GM21529 (cell line): ENCODE results near the gene FCGR2B.
A peak's percentile ranks its signal among the peaks of the same experiment; 100 is the strongest.
"Not testable (repeated sequence)": the region's sequence is repeated elsewhere in the genome, so short reads cannot be mapped to it uniquely, and the experiment has no call there.

Source experiments
- ATAC-seq: cut with Tn5 transposase; IDR thresholded peaks from one replicate; pipeline ENCODE4 v1.9.1; 2021; ENCODE audit not compliant: unreplicated experiment

The FCGR2B gene

GRCh38 chr1:161647507-161648360, 15.2 kb upstream of the FCGR2B start:
- not testable (repeated sequence) for ATAC-seq

GRCh38 chr1:161653541-161653940, 9.4 kb upstream of the FCGR2B start:
- not testable (repeated sequence) for ATAC-seq

GRCh38 chr1:161653971-161654370, 9.0 kb upstream of the FCGR2B start:
- ATAC-seq = not testable (repeated sequence)

GRCh38 chr1:161658524-161658923, 4.4 kb upstream of the FCGR2B start:
- ATAC-seq = not testable (repeated sequence)

GRCh38 chr1:161661660-161662311, 1.2 kb upstream of the FCGR2B start:
- not testable (repeated sequence) for ATAC-seq

- ATAC-seq = peak; percentile 20
Observed at GRCh38 chr1:161663569-161663968, 626 bp downstream of the FCGR2B start.

- ATAC-seq = not testable (repeated sequence)
Observed at GRCh38 chr1:161664689-161665088, 1.7 kb downstream of the FCGR2B start.

- not testable (repeated sequence) for ATAC-seq
Observed at GRCh38 chr1:161671045-161672020, 8.4 kb downstream of the FCGR2B start.

- ATAC-seq = not testable (repeated sequence)
Observed at GRCh38 chr1:161673437-161673836, 10.5 kb downstream of the FCGR2B start.

GRCh38 chr1:161674447-161674846, 11.5 kb downstream of the FCGR2B start:
- not testable (repeated sequence) for ATAC-seq

GRCh38 chr1:161674908-161675307, 12.0 kb downstream of the FCGR2B start:
- not testable (repeated sequence) for ATAC-seq

GRCh38 chr1:161676441-161676840, 13.5 kb downstream of the FCGR2B start:
- no peak for ATAC-seq

GRCh38 chr1:161676958-161677689, 14.2 kb downstream of the FCGR2B start:
- ATAC-seq = no peak

- ATAC-seq = no peak
Observed at GRCh38 chr1:161678500-161678899, 15.6 kb downstream of the FCGR2B start.

GRCh38 chr1:161681879-161682278, 18.9 kb downstream of the FCGR2B start:
- no peak for ATAC-seq

- no peak for ATAC-seq
Observed at GRCh38 chr1:161688946-161689345, 26.0 kb downstream of the FCGR2B start.

GRCh38 chr1:161691846-161692245, 28.9 kb downstream of the FCGR2B start:
- no peak for ATAC-seq

- ATAC-seq = not testable (repeated sequence)
Observed at GRCh38 chr1:161693020-161693712, 30.2 kb downstream of the FCGR2B start.

- ATAC-seq = not testable (repeated sequence)
Observed at GRCh38 chr1:161698302-161698701, 35.4 kb downstream of the FCGR2B start.

- no peak for ATAC-seq
Observed at GRCh38 chr1:161702250-161702649, 39.3 kb downstream of the FCGR2B start.
